GM12878 (cell line): ENCODE data around the gene HEG1. TPM values are rescaled to one million over a fixed set of nuclear protein-coding genes. Genes with fewer than 3 reads are reported as not detected.

Experiments
- ATAC-seq: fragments of 200-7000 bp; cut with Tn5 transposase; 3 replicates; pipeline ENCODE4 v1.9.1; 2020; ENCODE audit warnings: mild to moderate bottlenecking, moderate library complexity
- BruUV-seq: library from RNA; stranded (reverse); fragments of 400-500 nt; replicated peaks from 2 replicates; lab custom pipeline; 2021; lab: Mats Ljungman, UMichigan
- CTCF ChIA-PET: fragments of 300-600 bp; sonication (Branson Sonifier 250); formaldehyde crosslinking; extraction: SDS; loops from one replicate; lab custom pipeline; 2021; ENCODE audit warnings: inconsistent platforms; lab: Yijun Ruan, JAX
- POLR2A ChIA-PET: fragments of 350-600 bp; formaldehyde crosslinking; extraction: SDS; loops from one replicate; lab custom pipeline; 2021; ENCODE audit warnings: inconsistent platforms; lab: Charles Lee
- RAD21 ChIA-PET: fragments of 300-600 bp; sonication (Branson Sonifier 250); formaldehyde crosslinking; loops from one replicate; lab custom pipeline; 2023; ENCODE audit warnings: antibody characterized with exemption; ENCODE audit not compliant: unreplicated experiment; lab: Charles Lee
- SMC1A ChIA-PET: fragments of 300-600 bp; sonication (Branson Sonifier 250); formaldehyde crosslinking; loops from one replicate; lab custom pipeline; 2023; ENCODE audit not compliant: unreplicated experiment, uncharacterized antibody; lab: Charles Lee
- DNase-seq: peaks from one replicate; pipeline ENCODE4 v3.0.0-alpha.2; 2011; ENCODE audit warnings: low read depth, low spot score
- FAIRE-seq: peaks from 3 replicates; lab custom pipeline; 2011; peaks lifted over from hg19 to GRCh38; lab: Jason Lieb, UNC
- H2AFZ ChIP-seq: 2 replicates; pipeline ENCODE4 v1.6.0; 2011; ENCODE audit warnings: low read depth, low read length, control low read depth; ENCODE audit not compliant: control insufficient read depth
- H3K27ac ChIP-seq: 2 replicates; pipeline ENCODE4 v1.5.1; 2011; ENCODE audit warnings: control low read depth; ENCODE audit not compliant: control insufficient read depth, insufficient read depth
- H3K27me3 ChIP-seq, 2 experiments: replicated peaks in 1 of 2; 2 replicates each; pipeline versions ENCODE4 v1.6.0 to v1.6.1; 2011; ENCODE audit warnings: low read length in 1 of 2; ENCODE audit not compliant: control insufficient read depth in 2 of 2, insufficient read depth in 2 of 2
- H3K36me3 ChIP-seq, 2 experiments: 2 replicates each; pipeline ENCODE4 v1.5.1; 2011; ENCODE audit warnings: low read length in 1 of 2; ENCODE audit not compliant: control insufficient read depth in 2 of 2, insufficient read depth in 2 of 2
- H3K4me1 ChIP-seq: 2 replicates; pipeline ENCODE4 v1.6.1; 2011; ENCODE audit warnings: mild to moderate bottlenecking, low read length, moderate library complexity, mixed read lengths; ENCODE audit not compliant: control insufficient read depth, insufficient read depth
- H3K4me2 ChIP-seq: 2 replicates; pipeline ENCODE4 v1.6.0; 2011; ENCODE audit warnings: control low read depth; ENCODE audit not compliant: control insufficient read depth, insufficient read depth
- H3K4me3 ChIP-seq: fragments of 200-600 bp; sonication (generic); 2 replicates; pipeline ENCODE4 v1.5.1; 2016
- H3K79me2 ChIP-seq: 2 replicates; pipeline ENCODE4 v1.6.0; 2011; ENCODE audit warnings: low read length; ENCODE audit not compliant: control insufficient read depth, insufficient read depth
- H3K9ac ChIP-seq: 2 replicates; pipeline ENCODE4 v1.8.0; 2011; ENCODE audit warnings: low read length, control low read depth, mixed read lengths; ENCODE audit not compliant: control insufficient read depth, insufficient read depth
- H3K9me3 ChIP-seq: replicated peaks from 3 replicates; pipeline ENCODE4 v1.5.1; 2011; ENCODE audit warnings: mild to moderate bottlenecking, low read length; ENCODE audit not compliant: control insufficient read depth, insufficient read depth
- H4K20me1 ChIP-seq: 2 replicates; pipeline ENCODE4 v1.6.0; 2011; ENCODE audit not compliant: control insufficient read depth, insufficient read depth
- ATF7 ChIP-seq: fragments of 450-650 bp; IDR thresholded peaks from 2 replicates; pipeline ENCODE4 v1.6.1; 2016; ENCODE audit warnings: low read depth, mild to moderate bottlenecking
- BCL3 ChIP-seq: IDR thresholded peaks from 2 replicates; pipeline ENCODE4 v1.6.1; 2011; ENCODE audit warnings: borderline replicate concordance, low read depth, mild to moderate bottlenecking, moderate library complexity, low read length; ENCODE audit not compliant: insufficient read depth, poor library complexity, severe bottlenecking
- BRCA1 ChIP-seq: IDR thresholded peaks from 2 replicates; pipeline ENCODE4 v1.6.1; 2011; ENCODE audit warnings: low read depth, low read length, improper control_type of control experiment
- CBX5 ChIP-seq: sonication (generic); IDR thresholded peaks from 2 replicates; pipeline ENCODE4 v1.6.1; 2016; ENCODE audit warnings: low read depth, moderate library complexity, mild to moderate bottlenecking, inconsistent platforms
- E2F4 ChIP-seq: IDR thresholded peaks from 2 replicates; pipeline ENCODE4 v1.6.1; 2012; ENCODE audit warnings: low read depth, low read length, improper control_type of control experiment
- ETV6 ChIP-seq, 2 experiments: fragments of 450-650 bp in 1 of 2; IDR thresholded peaks in 1 of 2; conservative IDR thresholded peaks in 1 of 2; 2 replicates each; pipeline ENCODE4 v1.6.1; 2014; ENCODE audit warnings: antibody characterized with exemption in 1 of 2, borderline replicate concordance in 1 of 2, low read depth in 1 of 2, mild to moderate bottlenecking in 1 of 2, moderate library complexity in 1 of 2
- HSF1 ChIP-seq: fragments of 150-350 bp; IDR thresholded peaks from 2 replicates; pipeline ENCODE4 v1.6.1; 2014; ENCODE audit warnings: mild to moderate bottlenecking, low read depth, low read length
- KLF5 ChIP-seq: fragments of 450-650 bp; IDR thresholded peaks from 2 replicates; pipeline ENCODE4 v1.6.1; 2014; ENCODE audit warnings: mild to moderate bottlenecking; ENCODE audit not compliant: partially characterized antibody
- NFYB ChIP-seq: IDR thresholded peaks from 2 replicates; pipeline ENCODE4 v1.6.1; 2011; ENCODE audit warnings: low read depth, mild to moderate bottlenecking, low read length, improper control_type of control experiment, moderate library complexity; ENCODE audit not compliant: insufficient read depth
- NR2C2 ChIP-seq: IDR thresholded peaks from 2 replicates; pipeline ENCODE4 v1.6.1; 2011; ENCODE audit warnings: borderline replicate concordance, low read depth; ENCODE audit not compliant: control insufficient read depth, insufficient read length
- SMAD1 ChIP-seq: fragments of 450-650 bp; IDR thresholded peaks from 2 replicates; pipeline ENCODE4 v1.6.1; 2018; ENCODE audit warnings: mild to moderate bottlenecking, low read depth; ENCODE audit not compliant: partially characterized antibody
- STAT3 ChIP-seq: IDR thresholded peaks from 2 replicates; pipeline ENCODE4 v1.6.1; 2011; ENCODE audit warnings: low read depth, low read length, improper control_type of control experiment
- USF2 ChIP-seq: IDR thresholded peaks from 2 replicates; pipeline ENCODE4 v1.6.1; 2011; ENCODE audit warnings: low read depth, low read length, improper control_type of control experiment, borderline replicate concordance
- ZNF384 ChIP-seq: IDR thresholded peaks from 2 replicates; pipeline ENCODE4 v1.6.1; 2012; ENCODE audit warnings: low read depth, mild to moderate bottlenecking, low read length, improper control_type of control experiment, borderline replicate concordance
- WGBS: methylation state at CpG from one replicate; pipeline ENCODE4 v1.1.6; 2016; ENCODE audit warnings: low lambda C conversion rate; ENCODE audit not compliant: insufficient replicate concordance, insufficient coverage; ENCODE audit errors: missing lambda C conversion rate; 5-methylcytosine and 5-hydroxymethylcytosine counted together
- in situ Hi-C: fragments of 300-500 bp; cut with MboI; formaldehyde crosslinking; loops from 9 replicates; pipeline ENCODE4 v1.14.3; 2018; ENCODE audit warnings: mixed read lengths
- intact Hi-C: fragments of 100-400 bp; cut with micrococcal nuclease; formaldehyde crosslinking; loops from one replicate; pipeline ENCODE4 v1.14.2; 2022; ENCODE audit not compliant: unreplicated experiment
- polyA plus RNA-seq, 11 experiments: library from polyadenylated mRNA; depleted of rRNA in 4 of 11; unstranded in 6 of 11; stranded (reverse) in 5 of 11; fragments of >200 nt; fragmentation: Nextera tagmentation in 4 of 11; fragmentation: Illumina TruSeq in 1 of 11; extraction: Ambion mirVana in 4 of 11; extraction: Trizol in 1 of 11; gene quantifications; 1 replicate in 1 of 11; 2 replicates in 10 of 11; pipeline versions ENCODE4 v1.2.1 to v1.2.3, GENCODE V29; 2011 to 2016; ENCODE audit warnings: inconsistent platforms in 2 of 11, missing spikeins in 2 of 11, low read depth in 1 of 11
- total RNA-seq, 4 experiments: library from RNA; depleted of rRNA in 3 of 4; stranded (reverse); fragments of >200 nt in 3 of 4; fragmentation: Illumina TruSeq in 1 of 4; extraction: Trizol in 1 of 4; gene quantifications; 2 replicates each; pipeline versions ENCODE4 v1.2.1 to v1.2.3, GENCODE V29; 2013 to 2021

Gene HEG1
- total and polyA plus RNA-seq, 10 of the 15 experiments (the other 5 are each of a cell fraction or from before 2014, with no cell fraction given), result 2.2 to 32.1 (median 7.6) TPM

GRCh38 chr3:124995460-124995994, 60.3 kb downstream of the HEG1 start (continued):
- TF ChIP-seq ZNF384 (no peak), STAT3 (no peak), BRCA1 (no peak), NR2C2 (no peak), ATF7 (no peak), E2F4 (no peak), ETV6 (conservative IDR thresholded peaks at IDR 0.05 in 1 of 2, IDR thresholded peaks at IDR 0.05 in 1 of 2; ENCODE audit: borderline replicate concordance in 1 of 2, low read depth in 1 of 2) (no peak), NFYB (no peak), KLF5 (no peak), SMAD1 (no peak)

GRCh38 chr3:124993466-124993865, 62.3 kb downstream of the HEG1 start:
- ChIA-PET POLR2A (no interaction called here), CTCF (interaction anchor here (1.2 to 7.9 kb wide), 5 partner anchors 65 to 591 kb away, joined by 4 to 82 read pairs (median 9); no protein-coding TSS in a partner anchor), RAD21 (interaction anchor here (0.9 to 1.3 kb wide), 4 partner anchors 60 to 208 kb away, joined by 3 to 6 read pairs (median 4); no protein-coding TSS in a partner anchor), SMC1A (interaction anchor here (1.7 to 6.2 kb wide), 3 partner anchors 56 to 445 kb away, joined by 4 to 38 read pairs (median 19); partner anchors contain the start of gene MUC13)
- no peak for ATAC-seq
- Histone ChIP-seq H3K36me3 (peaks cover 7 to 34% of the 10 kb centered on the region in 2 experiments; a peak in 3 of 4 replicates), H3K9ac (no peak overlapping the region), H3K4me1 (peaks cover 5% of the 10 kb centered on the region), H4K20me1 (no peaks in the 10 kb centered on the region), H3K9me3 (no peaks in the 10 kb centered on the region), H3K4me2 (no peak overlapping the region), H3K27ac (no peak overlapping the region), H3K27me3 (no peaks in the 10 kb centered on the region), H2AFZ (no peak overlapping the region), H3K79me2 (no peaks in the 10 kb centered on the region), H3K4me3 (no peak overlapping the region)
- no peak for FAIRE-seq
- in situ Hi-C loops, result loop anchor here (25.0 kb wide), 1 partner anchor 444 kb away; no protein-coding TSS in a partner anchor
- 91% methylated on average over 7 of the region's 7 CpGs for WGBS
- DNase-seq, result no peak
- intact Hi-C loops, result loop anchor here (10.0 kb wide), 1 partner anchor 591 kb away; no protein-coding TSS in a partner anchor
- BruUV-seq, result no TSS peak
- TF ChIP-seq USF2 (no peak), HSF1 (no peak), CBX5 (no peak), BCL3 (no peak)
